HepG2 (cell line): Measurements from ENCODE around the gene PGRMC1. TPM values are rescaled to one million over a fixed set of nuclear protein-coding genes. Genes with fewer than 3 reads are reported as not detected.
"Not testable (repeated sequence)": the region's sequence is repeated elsewhere in the genome, so short reads cannot be mapped to it uniquely, and the experiment has no call there.

Experiments used
- ATAC-seq: fragments of 200-7000 bp; cut with Tn5 transposase; 3 replicates; pipeline ENCODE4 v1.9.1; 2020; ENCODE audit warnings: mild to moderate bottlenecking, moderate library complexity
- BruUV-seq: library from RNA; stranded (reverse); fragments of 400-500 nt; replicated peaks from 2 replicates; lab custom pipeline; 2021; lab: Mats Ljungman, UMichigan
- CTCF ChIA-PET: fragments of 300-600 bp; formaldehyde crosslinking; extraction: SDS; loops from one replicate; lab custom pipeline; 2021; ENCODE audit warnings: low total read pairs, inconsistent platforms, low intra/inter-chr PET ratio; lab: Yijun Ruan, JAX
- POLR2A ChIA-PET: fragments of 350-600 bp; sonication (Branson Sonifier 250); formaldehyde crosslinking; loops from one replicate; lab custom pipeline; 2020; ENCODE audit warnings: antibody characterized with exemption, inconsistent platforms; lab: Yijun Ruan, JAX
- DNase-seq: peaks from one replicate; pipeline ENCODE4 v3.0.0-alpha.2; 2015; ENCODE audit warnings: low spot score
- FAIRE-seq: peaks from 3 replicates; lab custom pipeline; 2011; peaks lifted over from hg19 to GRCh38; lab: Jason Lieb, UNC
- H2AFZ ChIP-seq: one replicate; pipeline ENCODE4 v1.6.1; 2011; ENCODE audit warnings: low read length, inconsistent platforms
- H3K27ac ChIP-seq: fragments of 300-600 bp; 3 replicates; pipeline ENCODE4 v1.8.0; 2011; ENCODE audit warnings: mixed run types, mild to moderate bottlenecking, mixed read lengths, low read length, inconsistent platforms; ENCODE audit not compliant: insufficient read depth; ENCODE audit errors: extremely low read length
- H3K27me3 ChIP-seq, 2 experiments: fragments of 200-600 bp in 1 of 2; 2 replicates in 1 of 2; 3 replicates in 1 of 2; pipeline versions ENCODE4 v1.6.0 to v1.8.0; 2011; ENCODE audit warnings: low read length in 2 of 2, mild to moderate bottlenecking in 2 of 2, moderate library complexity in 2 of 2, inconsistent platforms in 1 of 2; ENCODE audit not compliant: insufficient read depth in 2 of 2, control insufficient read depth in 1 of 2
- H3K36me3 ChIP-seq, 2 experiments: fragments of 200-600 bp in 1 of 2; replicated peaks in 1 of 2; 2 replicates in 1 of 2; 3 replicates in 1 of 2; pipeline versions ENCODE4 v1.5.1 to v1.8.0; 2011; ENCODE audit warnings: low read length in 2 of 2, inconsistent platforms in 1 of 2; ENCODE audit not compliant: insufficient read depth in 2 of 2, control insufficient read depth in 1 of 2
- H3K4me1 ChIP-seq: 2 replicates; pipeline ENCODE4 v1.5.1; 2012; ENCODE audit warnings: low read length, inconsistent platforms; ENCODE audit not compliant: insufficient read depth
- H3K4me2 ChIP-seq: 2 replicates; pipeline ENCODE4 v1.6.0; 2011; ENCODE audit warnings: low read depth, low read length, inconsistent platforms
- H3K4me3 ChIP-seq, 3 experiments: fragments of 200-600 bp in 1 of 3; sonication (generic), shearing (Covaris generic) in 1 of 3; replicated peaks in 1 of 3; 2 replicates each; pipeline ENCODE4 v1.5.1; 2011 to 2016; ENCODE audit warnings: low read length in 3 of 3, inconsistent platforms in 2 of 3, low read depth in 2 of 3, mild to moderate bottlenecking in 2 of 3, control low read depth in 1 of 3, mixed read lengths in 1 of 3; ENCODE audit not compliant: insufficient read depth in 1 of 3
- H3K79me2 ChIP-seq: one replicate; pipeline ENCODE4 v1.6.1; 2011; ENCODE audit warnings: low read length, inconsistent platforms; ENCODE audit not compliant: insufficient read depth
- H3K9ac ChIP-seq: 2 replicates; pipeline ENCODE4 v1.6.0; 2011; ENCODE audit warnings: mild to moderate bottlenecking, low read depth, low read length, inconsistent platforms; ENCODE audit not compliant: insufficient read depth
- H3K9me3 ChIP-seq: 2 replicates; pipeline ENCODE4 v1.5.1; 2012; ENCODE audit warnings: mild to moderate bottlenecking, low read length
- H4K20me1 ChIP-seq: 2 replicates; pipeline ENCODE4 v1.6.0; 2011; ENCODE audit warnings: inconsistent platforms, mild to moderate bottlenecking, low read length, moderate library complexity; ENCODE audit not compliant: insufficient read depth
- ASH2L ChIP-seq: fragments of 300-600, 200-600 bp; sonication (generic); IDR thresholded peaks from 2 replicates; pipeline ENCODE4 v1.7.0; 2017; ENCODE audit warnings: low read depth, mild to moderate bottlenecking, moderate library complexity, mixed read lengths, low read length; ENCODE audit not compliant: insufficient read length
- KDM4B ChIP-seq: sonication (generic); formaldehyde crosslinking; IDR thresholded peaks from 2 replicates; pipeline ENCODE4 v1.4.0; 2020; ENCODE audit warnings: missing genetic modification reagents
- MYC ChIP-seq: sonication (generic); formaldehyde crosslinking; IDR thresholded peaks from 2 replicates; pipeline ENCODE4 v1.9.0; 2021; ENCODE audit warnings: missing genetic modification reagents, borderline replicate concordance
- RBM22 ChIP-seq: fragments of 200-400 bp; formaldehyde crosslinking; optimal IDR thresholded peaks from 2 replicates; pipeline ENCODE3; 2017; ENCODE audit warnings: mild to moderate bottlenecking, low read length, moderate library complexity
- RORA ChIP-seq: sonication (generic); formaldehyde crosslinking; IDR thresholded peaks from 2 replicates; pipeline ENCODE4 v1.5.0; 2020; ENCODE audit warnings: mild to moderate bottlenecking, missing genetic modification reagents, moderate library complexity
- SMC3 ChIP-seq: IDR thresholded peaks from 2 replicates; pipeline ENCODE4 v1.6.1; 2011; ENCODE audit warnings: low read length, improper control_type of control experiment
- STAG1 ChIP-seq: sonication (generic); formaldehyde crosslinking; IDR thresholded peaks from 2 replicates; pipeline ENCODE4 v1.4.0; 2020; ENCODE audit warnings: missing genetic modification reagents
- WGBS: methylation state at CpG from one replicate; pipeline ENCODE4 v1.1.6; 2017; ENCODE audit warnings: low lambda C conversion rate; 5-methylcytosine and 5-hydroxymethylcytosine counted together
- in situ Hi-C: cut with HindIII; loops from 2 replicates; pipeline ENCODE4 v1.10.0; 2017; ENCODE audit warnings: low pct_unique_long_range_greater_than_20kb; ENCODE audit not compliant: extremely low pct_ligation_motif_present
- intact Hi-C: fragments of 100-400 bp; cut with micrococcal nuclease; formaldehyde crosslinking; loops from one replicate; pipeline ENCODE4 v1.10.0; 2022; ENCODE audit not compliant: unreplicated experiment
- polyA plus RNA-seq, 8 experiments: library from polyadenylated mRNA; depleted of rRNA in 3 of 8; stranded (reverse) in 7 of 8; unstranded in 1 of 8; fragments of >200 nt; fragmentation: Illumina TruSeq in 4 of 8; extraction: Trizol in 4 of 8; gene quantifications; 2 replicates each; pipeline versions ENCODE4 v1.2.1 to v1.2.3, GENCODE V29; 2011 to 2016; ENCODE audit warnings: low read depth in 4 of 8, missing spikeins in 1 of 8, mixed read lengths in 1 of 8; ENCODE audit not compliant: insufficient read depth in 1 of 8
- total RNA-seq, 5 experiments: library from RNA; depleted of rRNA; stranded (reverse); fragments of >200 nt; fragmentation: Illumina TruSeq; extraction: Trizol; gene quantifications; 2 replicates each; pipeline ENCODE4 v1.2.3, GENCODE V29; 2016; ENCODE audit warnings: low read depth in 1 of 5
- TF ChIP-seq, protein P1 (sequence below): sonication (generic); formaldehyde crosslinking; IDR thresholded peaks from 2 replicates; pipeline ENCODE4 v1.9.0; 2021; ENCODE audit warnings: missing genetic modification reagents, mild to moderate bottlenecking, borderline replicate concordance
- TF ChIP-seq, protein P2 (sequence below): sonication (generic); formaldehyde crosslinking; IDR thresholded peaks from 2 replicates; pipeline ENCODE4 v1.5.0; 2020; ENCODE audit warnings: mild to moderate bottlenecking, missing genetic modification reagents, moderate library complexity

PGRMC1 gene
- total and polyA plus RNA-seq, 2 of the 13 experiments (the other 11 are each of a cell fraction or from before 2014, with no cell fraction given): 44.7 to 124 TPM

DNA sequence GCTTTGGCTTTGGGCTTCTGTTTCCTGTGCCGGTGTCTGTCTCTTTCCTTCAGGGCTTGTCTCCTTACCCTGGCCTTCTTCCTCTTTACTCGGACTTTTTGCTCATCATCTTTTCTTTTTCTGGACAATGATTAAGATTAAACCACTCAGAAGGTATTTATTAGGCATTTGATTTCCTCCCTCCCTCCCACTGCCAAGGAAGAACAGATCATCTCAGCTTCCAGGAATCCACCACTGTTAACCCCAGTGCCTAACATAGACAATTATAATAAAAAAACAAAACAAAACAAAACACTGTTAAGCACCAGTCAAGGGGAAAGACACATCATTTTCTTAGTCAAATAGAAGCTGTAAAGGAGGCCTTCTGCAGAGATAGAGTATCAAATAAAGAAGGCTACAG, 16.6 kb downstream of the PGRMC1 start:
- Histone ChIP-seq H2AFZ (no peak overlapping the region), H3K36me3 (no peaks in the 10 kb centered on the region), H3K27ac (no peak overlapping the region), H3K9me3 (no peaks in the 10 kb centered on the region), H3K27me3 (no peaks in the 10 kb centered on the region)
- CTCF ChIA-PET: no interaction called here
- TF ChIP-seq ASH2L (no peak), KDM4B (no peak), RORA (CRISPR knock-in tag) (no peak), MYC (CRISPR knock-in tag) (no peak)
- TF ChIP-seq, protein P1, sequence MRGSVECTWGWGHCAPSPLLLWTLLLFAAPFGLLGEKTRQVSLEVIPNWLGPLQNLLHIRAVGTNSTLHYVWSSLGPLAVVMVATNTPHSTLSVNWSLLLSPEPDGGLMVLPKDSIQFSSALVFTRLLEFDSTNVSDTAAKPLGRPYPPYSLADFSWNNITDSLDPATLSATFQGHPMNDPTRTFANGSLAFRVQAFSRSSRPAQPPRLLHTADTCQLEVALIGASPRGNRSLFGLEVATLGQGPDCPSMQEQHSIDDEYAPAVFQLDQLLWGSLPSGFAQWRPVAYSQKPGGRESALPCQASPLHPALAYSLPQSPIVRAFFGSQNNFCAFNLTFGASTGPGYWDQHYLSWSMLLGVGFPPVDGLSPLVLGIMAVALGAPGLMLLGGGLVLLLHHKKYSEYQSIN: no peak
- TF ChIP-seq, all 625 proteins: peak for 0
- FAIRE-seq: no peak
- intact Hi-C loops: no loop called here
- 65% methylated on average over 2 of the region's 2 CpGs for WGBS
- no peak for ATAC-seq
- H3K4me3 ChIP-seq: no peak overlapping the region
- H3K79me2 ChIP-seq: no peaks in the 10 kb centered on the region
- in situ Hi-C loops: no loop called here
- no peaks in the 10 kb centered on the region for H3K4me1 ChIP-seq
- H4K20me1 ChIP-seq: no peaks in the 10 kb centered on the region
- no peak for DNase-seq
- no TSS peak for BruUV-seq
- POLR2A ChIA-PET: no interaction called here
- H3K9ac ChIP-seq: no peak overlapping the region
- H3K4me2 ChIP-seq: no peak overlapping the region

DNA sequence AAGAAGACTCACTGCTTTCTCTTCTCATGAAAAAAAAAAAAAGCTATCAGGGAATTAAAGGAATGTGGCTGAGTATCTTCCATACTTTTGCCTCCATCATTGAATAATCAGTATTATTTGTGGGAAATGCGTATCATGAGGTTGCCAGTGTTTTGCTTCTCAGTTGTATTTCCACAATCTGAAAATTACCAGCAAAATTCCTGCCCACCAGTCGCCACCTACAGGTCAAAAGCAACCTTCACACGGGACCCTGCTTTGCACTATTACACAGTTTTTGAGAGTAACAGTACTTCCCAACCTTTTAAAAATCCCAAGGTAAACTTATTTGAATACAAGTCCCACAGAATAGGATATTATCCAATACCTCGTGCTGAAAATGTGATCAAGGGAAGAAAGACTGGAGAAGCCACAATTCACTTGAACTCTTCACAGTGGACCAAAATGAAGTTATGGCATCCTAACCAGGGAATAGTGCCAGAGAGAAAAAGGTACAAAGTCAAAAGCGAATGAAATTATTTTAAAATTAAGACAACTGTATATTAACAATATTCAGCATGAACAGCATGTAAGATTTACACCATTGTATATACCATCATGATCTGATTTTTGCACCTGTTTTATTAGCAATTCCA, 30.4 kb downstream of the PGRMC1 start:
- Histone ChIP-seq H4K20me1 (no peaks in the 10 kb centered on the region), H3K27ac (no peak overlapping the region), H3K27me3 (no peaks in the 10 kb centered on the region)
- peak; percentile 46; the same call in 1 of the 3 replicates for ATAC-seq
- in situ Hi-C loops: no loop called here
- peak; percentile 0 for DNase-seq
- TF ChIP-seq, protein P2, sequence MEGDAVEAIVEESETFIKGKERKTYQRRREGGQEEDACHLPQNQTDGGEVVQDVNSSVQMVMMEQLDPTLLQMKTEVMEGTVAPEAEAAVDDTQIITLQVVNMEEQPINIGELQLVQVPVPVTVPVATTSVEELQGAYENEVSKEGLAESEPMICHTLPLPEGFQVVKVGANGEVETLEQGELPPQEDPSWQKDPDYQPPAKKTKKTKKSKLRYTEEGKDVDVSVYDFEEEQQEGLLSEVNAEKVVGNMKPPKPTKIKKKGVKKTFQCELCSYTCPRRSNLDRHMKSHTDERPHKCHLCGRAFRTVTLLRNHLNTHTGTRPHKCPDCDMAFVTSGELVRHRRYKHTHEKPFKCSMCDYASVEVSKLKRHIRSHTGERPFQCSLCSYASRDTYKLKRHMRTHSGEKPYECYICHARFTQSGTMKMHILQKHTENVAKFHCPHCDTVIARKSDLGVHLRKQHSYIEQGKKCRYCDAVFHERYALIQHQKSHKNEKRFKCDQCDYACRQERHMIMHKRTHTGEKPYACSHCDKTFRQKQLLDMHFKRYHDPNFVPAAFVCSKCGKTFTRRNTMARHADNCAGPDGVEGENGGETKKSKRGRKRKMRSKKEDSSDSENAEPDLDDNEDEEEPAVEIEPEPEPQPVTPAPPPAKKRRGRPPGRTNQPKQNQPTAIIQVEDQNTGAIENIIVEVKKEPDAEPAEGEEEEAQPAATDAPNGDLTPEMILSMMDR (CRISPR knock-in tag): peak; percentile 58
- TF ChIP-seq SMC3 (peak; percentile 29), RBM22 (no peak), STAG1 (CRISPR knock-in tag) (peak; percentile 37)
- TF ChIP-seq, all 625 proteins: peak for 3
- Histone ChIP-seq H3K36me3 (no peaks in the 10 kb centered on the region), H3K4me1 (no peaks in the 10 kb centered on the region), H3K9me3 (no peaks in the 10 kb centered on the region), H3K4me2 (no peak overlapping the region), H2AFZ (no peak overlapping the region), H3K9ac (no peak overlapping the region), H3K4me3 (no peak overlapping the region), H3K79me2 (no peaks in the 10 kb centered on the region)
- FAIRE-seq: peak; percentile 52
- POLR2A ChIA-PET: no interaction called here
- intact Hi-C loops: no loop called here
- 8% methylated on average over 5 of the region's 5 CpGs for WGBS
- BruUV-seq: no TSS peak
- CTCF ChIA-PET: no interaction called here

DNA sequence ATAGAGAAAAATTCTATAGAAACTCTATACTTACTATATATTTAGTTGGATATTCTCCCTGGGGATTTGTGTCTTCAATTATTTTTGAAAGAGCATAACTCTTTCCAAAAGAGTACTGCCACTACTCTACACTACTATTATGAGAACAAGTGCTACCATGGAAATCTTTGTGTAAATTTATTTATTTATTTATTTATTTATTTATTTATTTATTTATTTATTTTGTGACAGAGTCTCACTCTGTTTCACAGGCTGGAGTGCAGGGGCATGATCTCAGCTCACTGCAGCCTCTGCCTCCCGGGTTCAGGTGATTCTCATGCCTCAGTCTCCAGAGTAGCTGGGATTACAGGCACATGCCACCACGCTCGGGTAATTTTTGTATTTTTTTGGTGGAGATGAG, 31.0 kb downstream of the PGRMC1 start:
- H2AFZ ChIP-seq, CTCF ChIA-PET, POLR2A ChIA-PET, H3K27me3 ChIP-seq, in situ Hi-C loops, BruUV-seq, H3K9me3 ChIP-seq, H3K36me3 ChIP-seq, intact Hi-C loops, DNase-seq, H3K79me2 ChIP-seq, FAIRE-seq, H3K27ac ChIP-seq, ATAC-seq, H3K4me1 ChIP-seq, H3K4me3 ChIP-seq, H3K4me2 ChIP-seq, H3K9ac ChIP-seq, H4K20me1 ChIP-seq: not testable (repeated sequence)
- WGBS: 7% methylated on average over 3 of the region's 3 CpGs
